ENCODE data around the gene RETN. TPM values are rescaled to one million over a fixed set of nuclear protein-coding genes. Genes with fewer than 3 reads are reported as not detected.

RETN gene
- total and polyA plus RNA-seq, 2 of the 8 experiments (the other 6 are each of a cell fraction or from before 2014, with no cell fraction given) = not detected

- Histone ChIP-seq H3K14ac (ENCODE audit: insufficient read length) (no peak overlapping the region), H4K8ac (ENCODE audit: extremely low read depth, insufficient read depth, low read length) (no peak overlapping the region), H3K18ac (ENCODE audit: extremely low read depth, low read length) (no peak overlapping the region), H3K4me2 (ENCODE audit: insufficient read depth in 1 of 2, low read depth in 2 of 2, low read length in 2 of 2) (no peak overlapping the region), H3K56ac (replicated peaks; ENCODE audit: insufficient read length, low read depth, low read length) (no peak overlapping the region), H3K9me3 (ENCODE audit: insufficient read depth in 2 of 2, low read depth in 1 of 2, low read length in 1 of 2) (no peaks in the 10 kb centered on the region; a peak in 1 of 4 replicates), H2BK15ac (ENCODE audit: low read length) (no peak overlapping the region), H3K4ac (replicated peaks; ENCODE audit: insufficient read length, low read depth, low read length) (no peak overlapping the region), H2AFZ (ENCODE audit: low read length) (no peak overlapping the region), H2AK5ac (ENCODE audit: low read depth, low read length) (no peak overlapping the region), H4K20me1 (replicated peaks in 1 of 2; ENCODE audit: control insufficient read depth in 1 of 2, insufficient read depth in 2 of 2, low read length in 2 of 2) (peaks cover 0 to 17% of the 10 kb centered on the region in 2 experiments), H4K5ac (ENCODE audit: insufficient read length, low read depth, low read length) (no peak overlapping the region), H3K4me3 (ENCODE audit: extremely low read depth in 1 of 4, insufficient read depth in 2 of 4, low read depth in 3 of 4, low read length in 4 of 4) (no peak overlapping the region), H3K9ac (replicated peaks in 1 of 4; ENCODE audit: extremely low read depth in 1 of 4, low read depth in 3 of 4, low read length in 3 of 4) (no peak overlapping the region), H3K79me2 (ENCODE audit: control insufficient read depth in 1 of 2, insufficient read depth in 2 of 2, low read length in 2 of 2) (peaks cover 0 to 3% of the 10 kb centered on the region in 2 experiments; a peak in 1 of 4 replicates), H2BK20ac (ENCODE audit: low read length) (no peak overlapping the region), H3K79me1 (ENCODE audit: low read depth, low read length) (no peaks in the 10 kb centered on the region; the same call in 1 of the 2 replicates), H3K23ac (ENCODE audit: insufficient read length) (no peak overlapping the region), H3K23me2 (ENCODE audit: low read depth, low read length) (peaks cover 5% of the 10 kb centered on the region; the same call in 1 of the 2 replicates), H3K27me3 (replicated peaks in 1 of 4; ENCODE audit: control insufficient read depth in 3 of 4, extremely low read depth in 1 of 4, insufficient read depth in 3 of 4, low read length in 3 of 4) (peaks cover under 1 to 10% (median 8%) of the 10 kb centered on the region in 4 experiments), H3K4me1 (replicated peaks in 1 of 4; ENCODE audit: control insufficient read depth in 3 of 4, insufficient read depth in 4 of 4, low read length in 3 of 4) (peaks cover 0 to 10% (median under 1%) of the 10 kb centered on the region in 4 experiments; a peak in 3 of 7 replicates), H2BK12ac (ENCODE audit: low read depth, low read length) (no peak overlapping the region), H3K27ac (ENCODE audit: low read depth, low read length) (no peak overlapping the region), H2BK5ac (ENCODE audit: low read depth, low read length) (no peak overlapping the region), H3K36me3 (ENCODE audit: control insufficient read depth in 2 of 4, insufficient read depth in 4 of 4, low read length in 3 of 4) (peaks cover 0 to 6% (median 0%) of the 10 kb centered on the region in 4 experiments; a peak in 2 of 8 replicates), H4K91ac (replicated peaks; ENCODE audit: insufficient read length, low read length) (no peak overlapping the region), H2BK120ac (replicated peaks; ENCODE audit: low read depth, low read length) (no peak overlapping the region)
- TF ChIP-seq EZH2 (IDR thresholded peaks at IDR 0.05; ENCODE audit: low read depth, low read length, severe bottlenecking) (no peak), SP4 (IDR thresholded peaks at IDR 0.05; ENCODE audit: low read length) (no peak), NRF1 (IDR thresholded peaks at IDR 0.05; ENCODE audit: low read depth, low read length) (no peak), EP300 (IDR thresholded peaks at IDR 0.05; ENCODE audit: borderline replicate concordance in 1 of 2, low read depth in 2 of 2, low read length in 2 of 2) (no peak), KDM1A (IDR thresholded peaks at IDR 0.05; ENCODE audit: borderline replicate concordance, low read length) (no peak)
- ChIA-PET POLR2A (ENCODE audit: partially characterized antibody) (interaction anchor here (0.6 to 2.2 kb wide), 6 partner anchors 10 to 188 kb away, joined by 3 to 10 read pairs (median 4); partner anchors contain the start of genes CAMSAP3, PET100 and XAB2), CTCF (ENCODE audit: partially characterized antibody) (interaction anchor here (0.6 to 2.1 kb wide), 23 partner anchors 10 to 217 kb away, joined by 3 to 11 read pairs (median 4); partner anchors contain the start of genes PET100, RETN, TRAPPC5 and XAB2)
- FAIRE-seq (no peak), DNase-seq (ENCODE audit: low read depth in 1 of 2, low spot score in 2 of 2) (no peak)
- 94% methylated on average over 11 of the region's 11 CpGs; no CpG with 5 or more reads in 1 of the 2 experiments for WGBS, 2 experiments (ENCODE audit: extremely low coverage in 1 of 2, insufficient coverage in 1 of 2, insufficient read length in 1 of 2, insufficient replicate concordance in 2 of 2, low coverage in 1 of 2, low lambda C conversion rate in 2 of 2, missing lambda C conversion rate in 1 of 2)
These were observed 28.0 kb upstream of the RETN start for GRCh38 chr19:7640803-7641202.

Data from H1 (cell line).